HEK293 (cell line): ENCODE measurements around the gene CACTIN.

Source experiments
- CTCF ChIA-PET: fragments of 350-600 bp; formaldehyde crosslinking; extraction: SDS; loops from one replicate; lab custom pipeline; 2021; ENCODE audit warnings: antibody characterized with exemption; lab: Yijun Ruan, JAX
- POLR2A ChIA-PET: fragments of 300-600 bp; formaldehyde crosslinking; extraction: SDS; loops from one replicate; lab custom pipeline; 2020; ENCODE audit warnings: antibody characterized with exemption, inconsistent platforms; lab: Yijun Ruan, JAX
- H3K27ac ChIP-seq: fragments of 200-500 bp; sonication (Bioruptor generic); 2 replicates; pipeline ENCODE4 v1.5.1; 2014; ENCODE audit warnings: low read depth, low read length, control low read depth, inconsistent platforms; ENCODE audit errors: extremely low read depth
- H3K36me3 ChIP-seq, 2 experiments: fragments of 200-500 bp in 1 of 2; sonication (Bioruptor generic) in 1 of 2; 1 replicate in 1 of 2; 2 replicates in 1 of 2; pipeline ENCODE4 v1.5.1; 2014 to 2017; ENCODE audit warnings: inconsistent platforms in 2 of 2, low read length in 2 of 2; ENCODE audit not compliant: control insufficient read depth in 2 of 2, insufficient read depth in 1 of 2
- H3K4me1 ChIP-seq: fragments of 200-500 bp; sonication (Bioruptor generic); 2 replicates; pipeline ENCODE4 v1.5.1; 2014; ENCODE audit warnings: mild to moderate bottlenecking, low read length, inconsistent platforms; ENCODE audit not compliant: control insufficient read depth, insufficient read depth
- H3K4me3 ChIP-seq: 2 replicates; pipeline ENCODE4 v1.5.1; 2011; ENCODE audit warnings: low read depth, mild to moderate bottlenecking, control low read depth, low read length, moderate library complexity
- H3K9me3 ChIP-seq: fragments of 200-500 bp; sonication (Bioruptor generic); 2 replicates; pipeline ENCODE4 v1.5.1; 2014; ENCODE audit warnings: low read depth, low read length, inconsistent platforms; ENCODE audit not compliant: control insufficient read depth, insufficient read depth
- BCL11B ChIP-seq: fragments of 450-650 bp; formaldehyde crosslinking; IDR thresholded peaks from 2 replicates; pipeline ENCODE4 v1.5.1; 2016; ENCODE audit warnings: low read depth, missing biosample characterization, missing genetic modification characterization
- OSR2 ChIP-seq: fragments of 450-650 bp; formaldehyde crosslinking; IDR thresholded peaks from 2 replicates; pipeline ENCODE4 v1.5.1; 2016; ENCODE audit warnings: missing biosample characterization, missing genetic modification characterization
- REST ChIP-seq: fragments of 450-650 bp; formaldehyde crosslinking; IDR thresholded peaks from 2 replicates; pipeline ENCODE4 v1.5.1; 2016; ENCODE audit warnings: missing biosample characterization, missing genetic modification characterization
- SALL2 ChIP-seq: fragments of 450-650 bp; formaldehyde crosslinking; IDR thresholded peaks from 2 replicates; pipeline ENCODE4 v1.5.0; 2017; ENCODE audit warnings: missing biosample characterization, mild to moderate bottlenecking, missing genetic modification characterization, borderline replicate concordance
- YY1 ChIP-seq: fragments of 450-650 bp; formaldehyde crosslinking; IDR thresholded peaks from 2 replicates; pipeline ENCODE4 v1.5.1; 2018; ENCODE audit warnings: missing biosample characterization, missing genetic modification characterization
- ZBTB10 ChIP-seq: fragments of 450-650 bp; formaldehyde crosslinking; IDR thresholded peaks from 2 replicates; pipeline ENCODE4 v1.5.1; 2016; ENCODE audit warnings: missing biosample characterization, missing genetic modification characterization
- ZBTB11 ChIP-seq: fragments of 450-650 bp; formaldehyde crosslinking; conservative IDR thresholded peaks from 2 replicates; pipeline ENCODE4 v1.5.1; 2016; ENCODE audit warnings: low read depth, missing biosample characterization, missing genetic modification characterization
- ZBTB48 ChIP-seq: fragments of 450-650 bp; formaldehyde crosslinking; IDR thresholded peaks from 2 replicates; pipeline ENCODE4 v1.5.1; 2016; ENCODE audit warnings: missing biosample characterization, missing genetic modification characterization
- ZNF140 ChIP-seq: fragments of 450-650 bp; formaldehyde crosslinking; IDR thresholded peaks from 2 replicates; pipeline ENCODE4 v1.5.1; 2016; ENCODE audit warnings: missing biosample characterization, missing genetic modification characterization
- ZNF169 ChIP-seq: fragments of 450-650 bp; formaldehyde crosslinking; IDR thresholded peaks from 2 replicates; pipeline ENCODE4 v1.5.1; 2016; ENCODE audit warnings: missing biosample characterization, missing genetic modification characterization
- ZNF394 ChIP-seq: fragments of 450-650 bp; formaldehyde crosslinking; IDR thresholded peaks from 2 replicates; pipeline ENCODE4 v1.5.1; 2016; ENCODE audit warnings: missing biosample characterization, missing genetic modification characterization, mild to moderate bottlenecking, moderate library complexity, borderline replicate concordance
- ZNF416 ChIP-seq: fragments of 450-650 bp; formaldehyde crosslinking; IDR thresholded peaks from 2 replicates; pipeline ENCODE4 v1.5.1; 2016; ENCODE audit warnings: missing biosample characterization, missing genetic modification characterization
- ZNF488 ChIP-seq: fragments of 450-650 bp; formaldehyde crosslinking; IDR thresholded peaks from 2 replicates; pipeline ENCODE4 v1.5.1; 2016; ENCODE audit warnings: missing biosample characterization, missing genetic modification characterization
- ZNF560 ChIP-seq: fragments of 450-650 bp; formaldehyde crosslinking; IDR thresholded peaks from 2 replicates; pipeline ENCODE4 v1.5.1; 2017; ENCODE audit warnings: missing biosample characterization, missing genetic modification characterization, borderline replicate concordance
- ZNF626 ChIP-seq: fragments of 450-650 bp; sonication (Bioruptor Pico); formaldehyde crosslinking; IDR thresholded peaks from 2 replicates; pipeline ENCODE4 v1.5.1; 2018; ENCODE audit warnings: missing biosample characterization, missing genetic modification characterization, inconsistent platforms
- ZNF639 ChIP-seq: fragments of 450-650 bp; formaldehyde crosslinking; IDR thresholded peaks from 2 replicates; pipeline ENCODE4 v1.5.1; 2016; ENCODE audit warnings: missing biosample characterization, missing genetic modification characterization
- ZNF830 ChIP-seq: fragments of 450-650 bp; IDR thresholded peaks from 2 replicates; pipeline ENCODE4 v1.5.0; 2018; ENCODE audit warnings: missing biosample characterization, missing genetic modification characterization, low read depth, mild to moderate bottlenecking, moderate library complexity
- ZSCAN5A ChIP-seq: fragments of 450-650 bp; formaldehyde crosslinking; IDR thresholded peaks from 2 replicates; pipeline ENCODE4 v1.5.1; 2016; ENCODE audit warnings: missing biosample characterization, missing genetic modification characterization

The CACTIN gene

GRCh38 chr19:3621689-3622088 lies 4.9 kb downstream of the CACTIN start (continued):
- TF ChIP-seq ZNF639: no peak
- TF ChIP-seq SALL2: no peak
- no peak for TF ChIP-seq ZBTB11 (tag by site-specific recombination)
- TF ChIP-seq ZNF488: no peak
- no peak for TF ChIP-seq BCL11B
- no peak for TF ChIP-seq ZNF830 (tag by site-specific recombination)
- TF ChIP-seq YY1 (tag by site-specific recombination): no peak
- no peak for TF ChIP-seq ZNF560 (tag by site-specific recombination)

GRCh38 chr19:3620817-3621547 lies 5.6 kb downstream of the CACTIN start:
- ChIA-PET CTCF (interaction anchor here (0.6 to 0.8 kb wide), 3 partner anchors 33 to 98 kb away, joined by 3 to 6 read pairs (median 4); no protein-coding TSS in a partner anchor), POLR2A (no interaction called here)
- H3K4me3 ChIP-seq: no peak overlapping the region
- no peaks in the 10 kb centered on the region for H3K9me3 ChIP-seq
- H3K4me1 ChIP-seq: peaks cover 2% of the 10 kb centered on the region; the same call in 1 of the 2 replicates
- H3K36me3 ChIP-seq: peaks cover 0 to 31% of the 10 kb centered on the region in 2 experiments; a peak in 2 of 3 replicates
- TF ChIP-seq ZBTB48 (tag by site-specific recombination): no peak
- no peak for TF ChIP-seq ZSCAN5A (tag by site-specific recombination)
- TF ChIP-seq ZNF169: no peak
- no peak for TF ChIP-seq ZNF626 (tag by site-specific recombination)
- TF ChIP-seq ZNF394 (tag by site-specific recombination): no peak
- TF ChIP-seq REST (tag by site-specific recombination): no peak
- TF ChIP-seq ZNF416 (tag by site-specific recombination): no peak
- TF ChIP-seq ZBTB10: no peak
- no peak for TF ChIP-seq OSR2 (tag by site-specific recombination)
- TF ChIP-seq ZNF140 (tag by site-specific recombination): no peak
- H3K27ac ChIP-seq: no peak overlapping the region
